Astrocyte (in vitro differentiated cells and primary cell): ENCODE data around the gene IGSF6.

Experiments
- CTCF ChIP-seq: IDR thresholded peaks from 2 replicates; pipeline ENCODE4 v1.5.1; 2011; ENCODE audit warnings: low read depth, mild to moderate bottlenecking, inconsistent platforms, low read length, moderate library complexity; ENCODE audit not compliant: insufficient read depth
- EZH2 ChIP-seq: IDR thresholded peaks from 2 replicates; pipeline ENCODE4 v1.6.1; 2012; ENCODE audit warnings: mild to moderate bottlenecking, low read length, inconsistent platforms; ENCODE audit not compliant: insufficient read depth

GRCh38 chr16:21622545-21622944, 29.9 kb downstream of the IGSF6 start:
- TF ChIP-seq EZH2 (no peak), CTCF (no peak)
